GM21717 (cell line): ENCODE measurements around the gene RPA1.

ENCODE experiments used
- ATAC-seq: cut with Tn5 transposase; IDR thresholded peaks from one replicate; pipeline ENCODE4 v1.9.1; 2021; ENCODE audit warnings: mild to moderate bottlenecking, moderate library complexity; ENCODE audit not compliant: unreplicated experiment

RPA1 gene

GRCh38 chr17:1907216-1907631, 77.4 kb downstream of the RPA1 start:
- no peak for ATAC-seq

- no peak for ATAC-seq
These were observed 78.3 kb downstream of the RPA1 start for GRCh38 chr17:1907909-1908698.

- no peak for ATAC-seq
These were observed 79.0 kb downstream of the RPA1 start for GRCh38 chr17:1908699-1909309.

- no peak for ATAC-seq
These were observed 80.2 kb downstream of the RPA1 start for GRCh38 chr17:1909985-1910384.

GRCh38 chr17:1912146-1912545, 82.3 kb downstream of the RPA1 start:
- ATAC-seq = no peak

GRCh38 chr17:1913702-1914101, 83.9 kb downstream of the RPA1 start:
- no peak for ATAC-seq

- ATAC-seq = no peak
These were observed 84.9 kb downstream of the RPA1 start for GRCh38 chr17:1914661-1915083.

GRCh38 chr17:1915889-1916288, 86.1 kb downstream of the RPA1 start:
- no peak for ATAC-seq

GRCh38 chr17:1916316-1916715, 86.5 kb downstream of the RPA1 start:
- no peak for ATAC-seq

GRCh38 chr17:1916963-1917715, 87.3 kb downstream of the RPA1 start:
- ATAC-seq = no peak

GRCh38 chr17:1918346-1919162, 88.7 kb downstream of the RPA1 start:
- no peak for ATAC-seq

- no peak for ATAC-seq
These were observed 89.4 kb downstream of the RPA1 start for GRCh38 chr17:1919201-1919600.

GRCh38 chr17:1920948-1921351, 91.1 kb downstream of the RPA1 start:
- no peak for ATAC-seq

- ATAC-seq = no peak
These were observed 99.2 kb downstream of the RPA1 start for GRCh38 chr17:1928976-1929375.

- no peak for ATAC-seq
These were observed 100.5 kb downstream of the RPA1 start for GRCh38 chr17:1930337-1930645.

- no peak for ATAC-seq
These were observed 102.2 kb downstream of the RPA1 start for GRCh38 chr17:1931844-1932579.

- ATAC-seq = no peak
These were observed 104.3 kb downstream of the RPA1 start for GRCh38 chr17:1933875-1934715.

GRCh38 chr17:1934901-1935300, 105.1 kb downstream of the RPA1 start:
- ATAC-seq = no peak

GRCh38 chr17:1936766-1937165, 107.0 kb downstream of the RPA1 start:
- no peak for ATAC-seq

- no peak for ATAC-seq
These were observed 107.7 kb downstream of the RPA1 start for GRCh38 chr17:1937461-1937860.
